Endothelial cell of umbilical vein (primary cell): ENCODE results near the gene TRIM3.

Experiments used
- POLR2A ChIP-seq: IDR thresholded peaks from 2 replicates; pipeline ENCODE4 v1.6.1; 2012; ENCODE audit warnings: low read depth, mild to moderate bottlenecking, control low read depth, low read length
- TF ChIP-seq, protein P1 (sequence below), 2 donors: IDR thresholded peaks; 1 replicate in 1 of 2; 2 replicates in 1 of 2; pipeline ENCODE4 v1.5.1; 2011; ENCODE audit warnings: low read length in 2 of 2, mild to moderate bottlenecking in 2 of 2, moderate library complexity in 2 of 2, control low read depth in 1 of 2, inconsistent platforms in 1 of 2, low read depth in 1 of 2; ENCODE audit not compliant: insufficient read depth in 1 of 2; ENCODE audit errors: extremely low read depth in 1 of 2

DNA sequence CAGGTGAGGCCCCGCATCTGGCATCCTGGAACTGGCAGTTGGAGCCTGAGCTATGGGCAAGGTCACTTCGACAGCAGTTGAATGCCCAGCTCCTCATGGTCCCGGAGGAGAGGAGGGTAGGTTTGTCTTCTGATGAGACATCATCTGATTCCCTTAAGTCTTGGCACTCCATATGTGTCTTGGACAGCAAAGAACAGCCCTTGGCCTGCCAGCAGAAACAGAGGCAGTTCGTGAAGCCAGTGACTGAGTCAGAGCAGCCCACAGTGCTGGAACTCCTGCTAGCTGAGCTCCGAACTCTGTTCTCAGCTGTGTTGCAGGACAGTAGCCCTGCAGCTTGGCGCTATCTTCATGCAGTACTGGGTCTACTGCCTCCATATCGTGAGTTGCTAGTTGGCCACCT, 24.4 kb upstream of the TRIM3 start:
- no peak for TF ChIP-seq POLR2A
- TF ChIP-seq, protein P1, sequence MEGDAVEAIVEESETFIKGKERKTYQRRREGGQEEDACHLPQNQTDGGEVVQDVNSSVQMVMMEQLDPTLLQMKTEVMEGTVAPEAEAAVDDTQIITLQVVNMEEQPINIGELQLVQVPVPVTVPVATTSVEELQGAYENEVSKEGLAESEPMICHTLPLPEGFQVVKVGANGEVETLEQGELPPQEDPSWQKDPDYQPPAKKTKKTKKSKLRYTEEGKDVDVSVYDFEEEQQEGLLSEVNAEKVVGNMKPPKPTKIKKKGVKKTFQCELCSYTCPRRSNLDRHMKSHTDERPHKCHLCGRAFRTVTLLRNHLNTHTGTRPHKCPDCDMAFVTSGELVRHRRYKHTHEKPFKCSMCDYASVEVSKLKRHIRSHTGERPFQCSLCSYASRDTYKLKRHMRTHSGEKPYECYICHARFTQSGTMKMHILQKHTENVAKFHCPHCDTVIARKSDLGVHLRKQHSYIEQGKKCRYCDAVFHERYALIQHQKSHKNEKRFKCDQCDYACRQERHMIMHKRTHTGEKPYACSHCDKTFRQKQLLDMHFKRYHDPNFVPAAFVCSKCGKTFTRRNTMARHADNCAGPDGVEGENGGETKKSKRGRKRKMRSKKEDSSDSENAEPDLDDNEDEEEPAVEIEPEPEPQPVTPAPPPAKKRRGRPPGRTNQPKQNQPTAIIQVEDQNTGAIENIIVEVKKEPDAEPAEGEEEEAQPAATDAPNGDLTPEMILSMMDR (IDR thresholded peaks at IDR 0.05; ENCODE audit: extremely low read depth in 1 of 2, insufficient read depth in 1 of 2, low read depth in 1 of 2, low read length in 2 of 2): no peak
